Prostate gland (tissue), 2 donors: ENCODE data around the gene SND1. TPM values are rescaled to one million over a fixed set of nuclear protein-coding genes. Genes with fewer than 3 reads are reported as not detected.

Experiments
- DNase-seq: peaks from one replicate; pipeline ENCODE4 v3.0.0-alpha.2; 2019; ENCODE audit warnings: low spot score
- H3K27ac ChIP-seq, 2 donors: fragments of 200-600 bp; sonication (generic); 2 replicates each; pipeline ENCODE4 v1.5.1; 2017 to 2019
- H3K27me3 ChIP-seq: fragments of 200-600 bp; sonication (generic); replicated peaks from 2 replicates; pipeline ENCODE4 v1.5.1; 2019; ENCODE audit not compliant: insufficient read depth
- H3K36me3 ChIP-seq, 2 donors: fragments of 200-600 bp; sonication (generic); 1 replicate in 1 of 2; 2 replicates in 1 of 2; pipeline versions ENCODE4 v1.5.1 to v1.8.1; 2017 to 2019
- H3K4me1 ChIP-seq: fragments of 200-600 bp; sonication (generic); replicated peaks from 2 replicates; pipeline ENCODE4 v1.5.1; 2019
- H3K4me3 ChIP-seq, 2 donors: fragments of 200-600 bp; sonication (generic); 2 replicates each; pipeline ENCODE4 v1.5.1; 2017 to 2019
- H3K9me3 ChIP-seq: fragments of 200-600 bp; sonication (generic); 2 replicates; pipeline ENCODE4 v1.5.1; 2017
- CTCF ChIP-seq, 4 experiments: fragments of 200-600 bp in 2 of 4; fragments of 450-650 bp in 2 of 4; sonication (generic) in 2 of 4; IDR thresholded peaks; 1 replicate in 3 of 4; 2 replicates in 1 of 4; pipeline ENCODE4 v1.5.1; 2016 to 2019; ENCODE audit warnings: antibody characterized with exemption in 4 of 4, mild to moderate bottlenecking in 2 of 4, moderate library complexity in 2 of 4
- POLR2A ChIP-seq: fragments of 450-650 bp; IDR thresholded peaks from one replicate; pipeline ENCODE4 v1.6.1; 2016; ENCODE audit warnings: antibody characterized with exemption, mild to moderate bottlenecking
- POLR2AphosphoS5 ChIP-seq: sonication (generic); formaldehyde crosslinking; IDR thresholded peaks from one replicate; pipeline ENCODE4 v1.6.1; 2017; ENCODE audit warnings: antibody characterized with exemption
- WGBS: methylation state at CpG from one replicate; pipeline ENCODE4 v1.1.5; 2018; 5-methylcytosine and 5-hydroxymethylcytosine counted together
- intact Hi-C: fragments of 100-400 bp; cut with DNase I; formaldehyde crosslinking; loops from one replicate; pipeline ENCODE4 v1.14.2; 2022
- total RNA-seq, 2 donors: library from RNA; depleted of rRNA; stranded (reverse); fragments of >200 nt; gene quantifications; one replicate each; pipeline ENCODE4 v1.1.0, GENCODE V29; 2016

The SND1 gene
- total RNA-seq, 2 donors from 2014 or later, result 175 to 190 TPM

GRCh38 chr7:128053991-128054390 lies 402.0 kb downstream of the SND1 start:
- no peaks in the 10 kb centered on the region for H3K9me3 ChIP-seq
- no peaks in the 10 kb centered on the region for H3K36me3 ChIP-seq
- H3K27me3 ChIP-seq, result no peaks in the 10 kb centered on the region
- WGBS, result 91% methylated on average over 5 of the region's 5 CpGs
- no peaks in the 10 kb centered on the region for H3K4me1 ChIP-seq
- H3K4me3 ChIP-seq, result no peak overlapping the region
- H3K27ac ChIP-seq, result no peak overlapping the region
- no peak for DNase-seq
- TF ChIP-seq POLR2AphosphoS5 (no peak), POLR2A (no peak), CTCF (IDR thresholded peaks at IDR 0.05) (no peak)
- intact Hi-C loops, result no loop called here

- no peak for DNase-seq
- Histone ChIP-seq H3K4me3 (no peak overlapping the region), H3K27me3 (no peaks in the 10 kb centered on the region), H3K4me1 (no peaks in the 10 kb centered on the region), H3K27ac (no peak overlapping the region), H3K36me3 (no peaks in the 10 kb centered on the region), H3K9me3 (no peaks in the 10 kb centered on the region)
- intact Hi-C loops, result no loop called here
- 90% methylated on average over 4 of the region's 4 CpGs for WGBS
- TF ChIP-seq POLR2A, result no peak
- no peak for TF ChIP-seq CTCF (IDR thresholded peaks at IDR 0.05)
- TF ChIP-seq POLR2AphosphoS5, result no peak
Observed at GRCh38 chr7:128054511-128054910, 402.5 kb downstream of the SND1 start.

- H3K9me3 ChIP-seq, result no peaks in the 10 kb centered on the region
- 86% methylated on average over 5 of the region's 5 CpGs for WGBS
- no peak for TF ChIP-seq POLR2A
- no peak for TF ChIP-seq CTCF (IDR thresholded peaks at IDR 0.05)
- TF ChIP-seq POLR2AphosphoS5, result no peak
- H3K36me3 ChIP-seq, result no peaks in the 10 kb centered on the region
- no peaks in the 10 kb centered on the region for H3K27me3 ChIP-seq
- no peak overlapping the region for H3K4me3 ChIP-seq
- H3K27ac ChIP-seq, result no peak overlapping the region
- DNase-seq, result no peak
- no peaks in the 10 kb centered on the region for H3K4me1 ChIP-seq
- intact Hi-C loops, result no loop called here
Observed at GRCh38 chr7:128055637-128056036, 403.6 kb downstream of the SND1 start.

- H3K4me1 ChIP-seq, result no peaks in the 10 kb centered on the region
- intact Hi-C loops, result no loop called here
- H3K9me3 ChIP-seq, result no peaks in the 10 kb centered on the region
- no peak for DNase-seq
- H3K4me3 ChIP-seq, result no peak overlapping the region
- 88% methylated on average over 8 of the region's 8 CpGs for WGBS
- H3K27ac ChIP-seq, result no peak overlapping the region
- no peaks in the 10 kb centered on the region for H3K27me3 ChIP-seq
- H3K36me3 ChIP-seq, result no peaks in the 10 kb centered on the region
- TF ChIP-seq CTCF (IDR thresholded peaks at IDR 0.05) (no peak), POLR2AphosphoS5 (no peak), POLR2A (no peak)
Observed at GRCh38 chr7:128056901-128057300, 404.9 kb downstream of the SND1 start.

GRCh38 chr7:128057909-128058308 lies 405.9 kb downstream of the SND1 start:
- H3K4me3 ChIP-seq, result no peak overlapping the region

More at GRCh38 chr7:128057909-128058308, 405.9 kb downstream of the SND1 start:
- Histone ChIP-seq H3K27ac (no peak overlapping the region), H3K9me3 (no peaks in the 10 kb centered on the region), H3K36me3 (no peaks in the 10 kb centered on the region), H3K4me1 (no peaks in the 10 kb centered on the region), H3K27me3 (no peaks in the 10 kb centered on the region)
- no peak for DNase-seq
- no peak for TF ChIP-seq POLR2A
- no peak for TF ChIP-seq POLR2AphosphoS5
- TF ChIP-seq CTCF (IDR thresholded peaks at IDR 0.05), result no peak
- intact Hi-C loops, result no loop called here
- 48% methylated on average over 1 of the region's 1 CpG for WGBS
